WTC11 (cell line): ENCODE data around the gene OCA2. TPM values are rescaled to one million over a fixed set of nuclear protein-coding genes. Genes with fewer than 3 reads are reported as not detected.

Source experiments
- ATAC-seq: fragments of 200-7000 bp; cut with Tn5 transposase; 2 replicates; pipeline ENCODE4 v1.10.0; 2021; ENCODE audit warnings: mild to moderate bottlenecking, moderate library complexity
- CTCF ChIA-PET: fragments of 300-600 bp; sonication (Branson Sonifier 250); formaldehyde crosslinking; loops from one replicate; lab custom pipeline; 2021; ENCODE audit warnings: antibody characterized with exemption; lab: Charles Lee
- POLR2A ChIA-PET: fragments of 350-600 bp; sonication (Branson Sonifier 250); formaldehyde crosslinking; loops from one replicate; lab custom pipeline; 2021; ENCODE audit warnings: antibody characterized with exemption; lab: Charles Lee
- DNase-seq: peaks from one replicate; pipeline ENCODE4 v3.0.0; 2021; ENCODE audit warnings: low spot score
- H3K27ac Mint-ChIP-seq: 2 replicates; pipeline ENCODE4 v1.8.0; 2021; ENCODE audit warnings: mixed read lengths
- H3K27me3 Mint-ChIP-seq: 2 replicates; pipeline ENCODE4 v1.8.0; 2021; ENCODE audit warnings: low read depth, mild to moderate bottlenecking, moderate library complexity, mixed read lengths
- H3K36me3 Mint-ChIP-seq: 2 replicates; pipeline ENCODE4 v1.8.0; 2021; ENCODE audit warnings: mixed read lengths
- H3K4me1 Mint-ChIP-seq: 2 replicates; pipeline ENCODE4 v1.8.0; 2022; ENCODE audit warnings: mixed read lengths
- H3K4me3 Mint-ChIP-seq: 2 replicates; pipeline ENCODE4 v1.8.0; 2021; ENCODE audit warnings: mild to moderate bottlenecking, moderate library complexity, mixed read lengths
- H3K9me3 Mint-ChIP-seq: 2 replicates; pipeline ENCODE4 v1.8.0; 2021; ENCODE audit warnings: mixed read lengths
- ATF3 ChIP-seq: sonication (generic); formaldehyde crosslinking; conservative IDR thresholded peaks from 2 replicates; pipeline ENCODE4 v1.8.1; 2022; ENCODE audit warnings: mild to moderate bottlenecking, missing genetic modification reagents
- CBFB ChIP-seq: sonication (generic); formaldehyde crosslinking; IDR thresholded peaks from 2 replicates; pipeline ENCODE4 v1.8.1; 2022; ENCODE audit warnings: mild to moderate bottlenecking, low read depth, missing genetic modification reagents
- E2F4 ChIP-seq: sonication (generic); formaldehyde crosslinking; IDR thresholded peaks from 2 replicates; pipeline ENCODE4 v1.8.1; 2022; ENCODE audit warnings: low read depth, mild to moderate bottlenecking, moderate library complexity, missing genetic modification reagents, borderline replicate concordance
- E2F5 ChIP-seq: sonication (generic); formaldehyde crosslinking; IDR thresholded peaks from 2 replicates; pipeline ENCODE4 v1.8.1; 2022; ENCODE audit warnings: mild to moderate bottlenecking, moderate library complexity, missing genetic modification reagents
- ELF4 ChIP-seq: sonication (generic); formaldehyde crosslinking; IDR thresholded peaks from 2 replicates; pipeline ENCODE4 v1.8.1; 2022; ENCODE audit warnings: low read depth, mild to moderate bottlenecking, moderate library complexity, missing genetic modification reagents
- FOXP1 ChIP-seq: sonication (generic); formaldehyde crosslinking; IDR thresholded peaks from 2 replicates; pipeline ENCODE4 v1.8.0; 2022; ENCODE audit warnings: missing genetic modification reagents, mild to moderate bottlenecking, moderate library complexity, borderline replicate concordance
- JUN ChIP-seq: sonication (generic); formaldehyde crosslinking; IDR thresholded peaks from 2 replicates; pipeline ENCODE4 v1.8.0; 2023; ENCODE audit warnings: mild to moderate bottlenecking, missing genetic modification reagents
- KAT7 ChIP-seq: sonication (generic); formaldehyde crosslinking; IDR thresholded peaks from 2 replicates; pipeline ENCODE4 v1.8.1; 2023; ENCODE audit warnings: missing genetic modification reagents, mild to moderate bottlenecking, borderline replicate concordance
- NR1H2 ChIP-seq: sonication (generic); formaldehyde crosslinking; IDR thresholded peaks from 2 replicates; pipeline ENCODE4 v1.9.0; 2021; ENCODE audit warnings: mild to moderate bottlenecking, moderate library complexity, missing genetic modification reagents
- PRDM15 ChIP-seq: sonication (generic); formaldehyde crosslinking; IDR thresholded peaks from 2 replicates; pipeline ENCODE4 v1.8.0; 2022; ENCODE audit warnings: missing genetic modification reagents
- RORB ChIP-seq: fragments of 250-450 bp; sonication (Bioruptor Pico); IDR thresholded peaks from 2 replicates; pipeline ENCODE4 v1.9.0; 2021; ENCODE audit warnings: mild to moderate bottlenecking
- SOX15 ChIP-seq: fragments of 250-450 bp; sonication (Bioruptor Pico); IDR thresholded peaks from 2 replicates; pipeline ENCODE4 v1.9.0; 2021; ENCODE audit warnings: mild to moderate bottlenecking
- STAT6 ChIP-seq: sonication (generic); formaldehyde crosslinking; conservative IDR thresholded peaks from 2 replicates; pipeline ENCODE4 v1.8.1; 2023; ENCODE audit warnings: mild to moderate bottlenecking, low read depth, missing genetic modification reagents, moderate library complexity
- TCF7 ChIP-seq: sonication (generic); formaldehyde crosslinking; IDR thresholded peaks from 2 replicates; pipeline ENCODE4 v1.8.0; 2022; ENCODE audit warnings: mild to moderate bottlenecking, low read depth, missing genetic modification reagents, moderate library complexity
- USF1 ChIP-seq: sonication (generic); formaldehyde crosslinking; IDR thresholded peaks from 2 replicates; pipeline ENCODE4 v1.8.0; 2022; ENCODE audit warnings: mild to moderate bottlenecking, missing genetic modification reagents
- ZBTB21 ChIP-seq: sonication (generic); formaldehyde crosslinking; IDR thresholded peaks from 2 replicates; pipeline ENCODE4 v1.8.1; 2023; ENCODE audit warnings: mild to moderate bottlenecking, missing genetic modification reagents, borderline replicate concordance
- ZBTB43 ChIP-seq: sonication (generic); formaldehyde crosslinking; IDR thresholded peaks from 2 replicates; pipeline ENCODE4 v1.8.1; 2023; ENCODE audit warnings: mild to moderate bottlenecking, missing genetic modification reagents
- ZNF138 ChIP-seq: sonication (generic); formaldehyde crosslinking; conservative IDR thresholded peaks from 2 replicates; pipeline ENCODE4 v1.8.1; 2022; ENCODE audit warnings: mild to moderate bottlenecking, moderate library complexity, missing genetic modification reagents
- ZNF232 ChIP-seq: sonication (generic); formaldehyde crosslinking; IDR thresholded peaks from 2 replicates; pipeline ENCODE4 v1.8.0; 2022; ENCODE audit warnings: mild to moderate bottlenecking, missing genetic modification reagents
- ZNF281 ChIP-seq: sonication (generic); formaldehyde crosslinking; IDR thresholded peaks from 2 replicates; pipeline ENCODE4 v1.8.0; 2023; ENCODE audit warnings: mild to moderate bottlenecking, missing genetic modification reagents
- ZSCAN18 ChIP-seq: fragments of 250-450 bp; sonication (Bioruptor Pico); IDR thresholded peaks from 2 replicates; pipeline ENCODE4 v2.1.2; 2022; ENCODE audit warnings: mild to moderate bottlenecking, moderate library complexity
- total RNA-seq: library from RNA; stranded (reverse); gene quantifications from 3 replicates; pipeline ENCODE4 v1.2.3, GENCODE V29; 2021

The OCA2 gene
- total RNA-seq, 1 experiment from 2014 or later, result 0.39 TPM

GRCh38 chr15:27864086-27864485 is 235.0 kb downstream of the OCA2 start (continued):
- TF ChIP-seq PRDM15 (no peak), ZNF232 (no peak), KAT7 (no peak), RORB (no peak), ZNF138 (no peak), SOX15 (CRISPR knock-in tag) (no peak), ZNF281 (CRISPR knock-in tag) (no peak), ZBTB21 (CRISPR knock-in tag) (no peak), STAT6 (CRISPR knock-in tag) (no peak)
- TF ChIP-seq, all 79 proteins: peak for 0

GRCh38 chr15:27863000-27863399 is 236.1 kb downstream of the OCA2 start:
- TF ChIP-seq ELF4 (CRISPR knock-in tag) (no peak), ATF3 (CRISPR knock-in tag) (no peak), TCF7 (no peak), ZSCAN18 (no peak), NR1H2 (no peak), FOXP1 (CRISPR knock-in tag) (no peak), E2F5 (CRISPR knock-in tag) (no peak), JUN (CRISPR knock-in tag) (no peak), USF1 (no peak), E2F4 (CRISPR knock-in tag) (no peak), CBFB (no peak), ZBTB43 (CRISPR knock-in tag) (no peak)
- TF ChIP-seq, all 79 proteins: peak for 0
- Mint-ChIP-seq H3K9me3 (peaks cover 30% of the 10 kb centered on the region), H3K4me3 (no peak overlapping the region), H3K27me3 (peaks cover 7% of the 10 kb centered on the region; the same call in 1 of the 2 replicates), H3K36me3 (peaks cover 22% of the 10 kb centered on the region), H3K4me1 (peaks cover 2% of the 10 kb centered on the region), H3K27ac (no peak overlapping the region)
- no peak for ATAC-seq
- POLR2A ChIA-PET, result no interaction called here
- DNase-seq, result no peak
- CTCF ChIA-PET, result no interaction called here
